Measurements from ENCODE around the gene CD200. TPM values are rescaled to one million over a fixed set of nuclear protein-coding genes. Genes with fewer than 3 reads are reported as not detected.
A peak's percentile ranks its signal among the peaks of the same experiment; 100 is the strongest.
"Not testable (repeated sequence)": the region's sequence is repeated elsewhere in the genome, so short reads cannot be mapped to it uniquely, and the experiment has no call there.

The CD200 gene
- polyA plus RNA-seq, 10 donors, result 12.3 to 17.4 (median 15.5) TPM

DNA sequence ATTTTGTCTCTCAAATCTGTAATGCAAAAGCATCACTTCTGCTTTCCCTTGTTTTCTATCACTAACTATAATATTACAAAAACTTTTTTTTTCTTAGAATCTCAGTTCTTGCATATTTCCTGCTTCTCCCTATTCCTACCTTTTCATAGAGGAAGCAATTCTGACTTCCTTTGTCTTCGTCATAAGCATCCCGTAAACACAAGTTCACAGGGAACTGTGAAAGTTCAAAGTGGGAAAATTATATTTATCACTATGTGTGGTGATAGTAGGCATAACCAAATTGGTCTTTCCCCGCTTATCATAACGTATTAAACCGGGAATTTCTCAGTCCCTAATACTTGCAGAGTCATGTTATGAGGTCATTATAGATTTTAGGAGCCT is 22.3 kb downstream of the CD200 start:
- no peak for DNase-seq

DNA sequence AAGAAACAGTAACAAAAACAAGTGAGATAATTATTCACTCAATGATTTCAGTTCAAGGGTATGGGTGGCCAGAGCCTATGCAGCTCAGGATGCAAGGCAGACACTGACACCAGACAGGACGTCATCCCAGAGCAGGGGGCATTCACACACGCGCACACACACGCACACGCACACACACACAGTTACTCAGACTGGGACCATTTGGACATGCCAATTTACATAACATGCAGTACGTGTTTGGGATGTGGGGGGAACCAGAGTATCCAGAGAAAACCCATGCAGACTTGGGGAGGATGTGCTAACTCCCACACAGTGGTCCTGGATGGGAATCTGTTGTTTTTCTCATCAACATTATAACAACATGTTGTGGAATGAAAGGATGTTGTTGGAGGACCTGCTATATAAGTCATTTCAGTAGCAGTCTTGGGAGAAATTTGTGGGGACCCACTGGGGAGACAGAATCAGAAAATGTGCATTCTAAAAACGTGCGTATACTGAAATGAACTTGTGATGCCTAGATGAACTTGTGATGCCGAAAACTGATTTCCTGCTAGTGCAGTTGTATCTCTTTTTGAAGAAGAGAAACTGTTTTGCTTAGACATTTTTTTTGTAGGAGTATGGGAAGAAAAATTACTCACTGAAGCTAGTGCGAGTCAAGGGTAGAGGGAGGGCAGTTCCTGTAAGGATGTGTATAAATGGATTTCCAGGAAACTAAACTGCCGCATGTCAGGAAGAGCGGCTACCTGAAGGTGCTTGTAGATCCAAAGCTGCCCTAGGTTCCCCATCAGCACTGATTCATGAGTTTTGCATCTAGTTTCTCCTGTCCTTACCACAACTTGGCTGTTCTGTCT is 25.2 kb downstream of the CD200 start:
- DNase-seq, result peak in 1 of 3 donors; percentile 52

DNA sequence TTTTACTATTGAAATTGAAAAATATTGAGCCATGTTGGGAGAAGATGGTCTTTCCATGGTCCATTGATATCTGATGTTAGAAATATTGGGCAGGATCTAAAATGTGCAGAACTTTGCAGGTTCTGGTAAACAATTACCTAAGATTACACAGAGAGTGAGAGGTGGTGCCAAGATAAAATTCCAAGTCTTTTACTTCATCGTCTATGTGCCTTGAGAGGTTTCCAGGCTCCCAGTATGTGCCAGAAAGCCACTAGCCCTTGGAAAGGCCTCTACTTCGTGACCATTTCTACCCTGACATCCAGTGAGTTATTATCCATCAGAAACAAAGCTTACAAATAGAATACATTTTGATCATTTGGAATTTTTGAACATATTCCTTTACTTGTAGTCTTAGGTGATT is 27.6 kb downstream of the CD200 start:
- DNase-seq, result peak in 2 of 3 donors; percentile 46 to 52

DNA sequence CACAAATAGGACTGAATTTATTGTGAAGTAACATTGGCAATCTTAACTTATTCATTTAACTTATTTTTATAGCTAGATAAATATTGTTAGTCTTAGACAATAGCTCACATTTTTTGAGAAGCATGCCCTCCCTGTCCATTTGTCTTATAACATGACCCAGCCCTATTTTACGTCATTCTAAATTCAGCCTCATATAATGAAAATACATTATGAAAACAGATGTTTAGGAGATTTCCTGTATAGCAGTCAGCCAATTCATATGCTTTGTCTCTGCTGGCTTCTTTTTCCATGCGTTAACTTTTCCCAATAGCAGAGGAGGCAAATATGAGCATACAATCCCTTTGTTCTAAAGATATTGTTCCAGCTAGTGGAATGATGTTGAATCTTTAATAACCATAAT is 29.3 kb downstream of the CD200 start:
- DNase-seq, result peak; percentile 62 to 89 (median 78)

- no peak for DNase-seq
These were observed 31.3 kb downstream of the CD200 start for GRCh38 chr3:112364291-112364690.

DNA sequence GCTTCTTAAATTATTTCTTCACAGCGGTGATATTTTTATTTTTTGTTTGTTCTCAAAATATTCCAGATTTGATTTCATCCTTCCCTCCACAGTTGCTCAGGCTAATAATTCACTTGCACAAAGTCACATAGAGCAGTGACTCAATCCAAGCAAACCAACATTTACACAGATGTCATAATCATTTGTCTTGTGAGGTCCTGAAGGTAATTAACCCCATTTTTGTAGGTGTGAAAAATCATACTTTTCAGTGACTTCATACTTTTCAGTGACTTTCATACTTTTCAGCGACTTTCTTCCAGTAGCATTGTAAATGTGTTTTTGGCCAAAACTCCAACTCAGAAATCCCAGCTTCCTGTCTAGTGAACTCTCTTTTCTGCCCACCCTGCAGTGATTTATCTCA is 32.1 kb downstream of the CD200 start:
- no peak for DNase-seq

GRCh38 chr3:112365636-112366035 is 32.7 kb downstream of the CD200 start:
- DNase-seq, result no peak

GRCh38 chr3:112366522-112366921 is 33.6 kb downstream of the CD200 start:
- peak; percentile 50 to 84 (median 79) for DNase-seq

- no peak for DNase-seq
These were observed 38.6 kb downstream of the CD200 start for GRCh38 chr3:112371569-112371968.

DNA sequence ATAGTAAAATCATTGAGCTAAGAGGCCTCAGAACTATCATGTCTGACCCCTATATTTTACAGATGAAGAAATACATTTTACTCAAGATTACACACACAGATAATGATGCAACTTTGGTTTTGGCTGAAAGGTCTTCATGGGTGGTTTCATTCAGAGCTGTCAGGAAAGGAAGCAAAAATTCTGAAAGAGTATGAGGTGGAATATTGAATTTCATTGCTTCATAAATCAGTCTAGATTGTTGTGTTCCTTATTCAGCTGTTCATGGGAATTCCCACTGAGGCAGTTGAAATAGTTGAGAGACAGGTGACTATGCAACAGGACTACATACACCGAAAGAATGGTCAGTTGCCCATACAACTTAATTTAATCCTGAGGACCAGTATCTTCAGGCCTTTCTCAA is 39.4 kb downstream of the CD200 start:
- DNase-seq, result no peak

GRCh38 chr3:112373476-112373875 is 40.5 kb downstream of the CD200 start:
- DNase-seq, result no peak

DNA sequence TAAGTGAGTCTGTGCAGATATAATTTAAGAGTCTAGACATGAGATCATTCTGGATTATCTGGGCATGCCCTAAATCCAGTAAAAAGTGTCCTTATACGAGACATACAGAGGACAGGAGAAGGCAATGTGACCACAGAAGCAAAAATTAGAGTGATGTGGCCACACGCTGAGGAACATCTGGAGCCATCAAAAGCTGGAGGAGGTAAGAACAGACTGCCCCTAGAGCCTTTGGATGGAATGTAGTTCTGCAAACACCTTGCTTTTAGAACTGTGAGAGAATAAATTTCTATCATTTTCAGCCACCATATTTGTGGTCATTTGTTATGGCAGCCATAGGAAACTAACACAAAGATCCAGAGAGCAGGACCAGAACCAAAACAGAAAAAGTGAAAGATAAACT is 41.0 kb downstream of the CD200 start:
- no peak for DNase-seq

DNA sequence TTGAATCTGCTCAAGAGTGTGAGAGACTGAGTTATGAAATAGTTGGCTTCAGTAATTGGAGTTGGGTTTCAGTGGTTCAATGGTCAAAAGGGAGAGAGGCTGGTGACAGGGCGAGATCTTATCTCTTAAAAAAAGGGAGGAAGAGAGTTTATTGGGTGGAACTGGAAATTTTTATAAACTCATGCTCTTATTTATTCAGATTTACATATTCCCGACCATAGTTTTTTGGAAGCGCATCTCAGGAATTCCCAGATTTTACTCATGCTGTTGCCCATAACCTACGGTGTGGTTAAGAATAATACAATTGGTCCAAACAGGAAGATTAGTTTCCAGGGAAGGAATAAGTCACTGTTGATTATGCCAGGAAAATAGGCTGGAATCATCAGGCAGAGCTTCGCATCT is 41.4 kb downstream of the CD200 start:
- no peak for DNase-seq

GRCh38 chr3:112375117-112375516 is 42.2 kb downstream of the CD200 start:
- no peak for DNase-seq

- DNase-seq, result no peak
These were observed 43.4 kb downstream of the CD200 start for GRCh38 chr3:112376241-112376911.

DNA sequence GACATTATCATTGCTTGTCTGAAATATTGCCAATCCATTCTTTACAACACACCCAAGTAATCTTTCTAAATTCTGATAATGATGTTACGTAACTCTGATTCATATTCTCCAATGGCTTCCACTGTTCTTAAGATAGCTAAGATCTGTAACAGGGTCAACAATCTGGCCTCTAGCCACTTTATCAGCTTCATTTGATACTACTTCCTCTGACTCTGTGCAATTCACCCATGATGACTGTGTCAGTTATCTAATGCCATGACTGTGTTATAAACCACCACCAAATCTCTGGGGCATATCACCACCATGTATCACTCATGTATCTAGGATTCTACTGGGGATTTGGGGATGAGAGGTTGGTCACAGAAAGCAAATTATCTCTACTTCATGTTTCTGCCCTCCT is 44.0 kb downstream of the CD200 start:
- DNase-seq, result peak in 2 of 3 donors; percentile 50 to 53

GRCh38 chr3:112377568-112378071 is 44.7 kb downstream of the CD200 start:
- no peak for DNase-seq

DNA sequence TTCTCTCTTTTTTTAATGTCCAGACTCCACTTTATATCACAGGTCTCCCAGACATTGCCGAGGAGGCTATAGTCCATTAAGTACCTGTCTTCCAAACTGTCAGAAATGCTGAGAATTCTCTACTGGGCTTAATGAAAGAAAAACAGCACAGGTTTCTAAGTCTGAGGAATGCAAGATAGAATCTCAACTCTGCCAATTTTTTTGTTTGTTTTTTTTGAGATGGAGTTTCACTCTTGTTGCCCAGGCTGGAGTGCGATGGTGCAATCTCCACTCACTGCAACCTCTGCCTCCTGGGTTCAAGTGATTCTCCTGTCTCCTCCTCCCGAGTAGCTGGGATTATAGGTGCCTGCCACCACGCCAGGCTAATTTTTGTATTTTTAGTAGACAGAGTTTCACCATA is 45.4 kb downstream of the CD200 start:
- not testable (repeated sequence) for DNase-seq

DNA sequence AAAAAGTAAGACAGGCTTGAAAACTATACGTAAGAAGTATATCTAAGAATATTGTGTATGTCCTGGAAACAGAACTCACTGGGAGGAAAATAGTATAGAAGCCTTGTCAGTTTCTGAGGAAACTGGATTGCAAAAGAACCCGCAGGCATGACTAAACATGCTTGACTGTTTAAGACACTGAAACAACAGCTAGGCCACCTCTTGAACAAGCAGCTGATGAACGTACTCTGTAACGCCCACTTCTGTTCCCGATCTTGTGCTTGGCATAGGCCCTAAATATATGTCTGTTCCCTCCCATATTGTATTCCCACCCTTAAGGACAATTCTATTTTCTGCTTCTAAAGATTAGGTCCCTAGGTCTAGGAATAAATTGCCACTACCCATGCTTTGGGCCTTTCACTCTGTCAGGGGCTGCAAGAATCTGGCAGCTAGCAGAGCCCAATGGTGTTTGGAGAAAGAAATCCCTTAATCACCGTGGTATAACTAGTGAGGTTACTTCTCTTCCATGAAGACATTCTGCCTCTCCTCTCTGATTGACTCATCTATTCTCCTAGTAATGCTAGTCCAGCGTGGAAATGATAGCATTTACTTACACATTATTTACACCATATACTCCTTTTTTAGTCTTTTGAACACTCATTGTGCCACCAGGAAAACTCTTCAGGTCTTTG is 46.2 kb downstream of the CD200 start:
- no peak for DNase-seq

- no peak for DNase-seq
These were observed 49.0 kb downstream of the CD200 start for GRCh38 chr3:112381673-112382542.

- DNase-seq, result no peak
These were observed 49.7 kb downstream of the CD200 start for GRCh38 chr3:112382543-112383160.

Data from muscle of back (tissue), 11 donors.